ENCODE data around the gene LARGE1. TPM values are rescaled to one million over a fixed set of nuclear protein-coding genes. Genes with fewer than 3 reads are reported as not detected.

Gene LARGE1
- total and polyA plus RNA-seq, 2 of the 8 experiments (the other 6 are each of a cell fraction or from before 2014, with no cell fraction given), result 43.7 to 83.0 TPM

DNA sequence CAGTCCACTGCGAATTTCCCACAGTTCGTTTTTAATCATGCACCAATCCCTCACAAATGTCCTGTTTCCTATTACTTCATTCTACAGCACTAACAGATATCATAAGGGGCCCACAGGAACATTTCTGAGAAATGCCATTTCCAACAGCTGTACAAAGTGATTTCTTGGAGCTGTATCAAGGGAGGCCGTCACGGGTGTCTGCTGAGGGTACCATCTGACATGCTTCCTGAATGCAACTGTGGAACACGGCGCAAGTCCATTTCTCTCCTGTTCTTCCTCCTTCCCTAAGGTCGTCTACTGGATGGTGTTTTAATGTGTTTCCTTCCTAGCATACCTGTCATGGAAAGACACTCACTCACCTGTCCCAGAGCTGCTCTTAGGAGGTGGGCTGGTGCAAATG lies 320.7 kb downstream of the LARGE1 start (continued):
- TF ChIP-seq, protein P1, sequence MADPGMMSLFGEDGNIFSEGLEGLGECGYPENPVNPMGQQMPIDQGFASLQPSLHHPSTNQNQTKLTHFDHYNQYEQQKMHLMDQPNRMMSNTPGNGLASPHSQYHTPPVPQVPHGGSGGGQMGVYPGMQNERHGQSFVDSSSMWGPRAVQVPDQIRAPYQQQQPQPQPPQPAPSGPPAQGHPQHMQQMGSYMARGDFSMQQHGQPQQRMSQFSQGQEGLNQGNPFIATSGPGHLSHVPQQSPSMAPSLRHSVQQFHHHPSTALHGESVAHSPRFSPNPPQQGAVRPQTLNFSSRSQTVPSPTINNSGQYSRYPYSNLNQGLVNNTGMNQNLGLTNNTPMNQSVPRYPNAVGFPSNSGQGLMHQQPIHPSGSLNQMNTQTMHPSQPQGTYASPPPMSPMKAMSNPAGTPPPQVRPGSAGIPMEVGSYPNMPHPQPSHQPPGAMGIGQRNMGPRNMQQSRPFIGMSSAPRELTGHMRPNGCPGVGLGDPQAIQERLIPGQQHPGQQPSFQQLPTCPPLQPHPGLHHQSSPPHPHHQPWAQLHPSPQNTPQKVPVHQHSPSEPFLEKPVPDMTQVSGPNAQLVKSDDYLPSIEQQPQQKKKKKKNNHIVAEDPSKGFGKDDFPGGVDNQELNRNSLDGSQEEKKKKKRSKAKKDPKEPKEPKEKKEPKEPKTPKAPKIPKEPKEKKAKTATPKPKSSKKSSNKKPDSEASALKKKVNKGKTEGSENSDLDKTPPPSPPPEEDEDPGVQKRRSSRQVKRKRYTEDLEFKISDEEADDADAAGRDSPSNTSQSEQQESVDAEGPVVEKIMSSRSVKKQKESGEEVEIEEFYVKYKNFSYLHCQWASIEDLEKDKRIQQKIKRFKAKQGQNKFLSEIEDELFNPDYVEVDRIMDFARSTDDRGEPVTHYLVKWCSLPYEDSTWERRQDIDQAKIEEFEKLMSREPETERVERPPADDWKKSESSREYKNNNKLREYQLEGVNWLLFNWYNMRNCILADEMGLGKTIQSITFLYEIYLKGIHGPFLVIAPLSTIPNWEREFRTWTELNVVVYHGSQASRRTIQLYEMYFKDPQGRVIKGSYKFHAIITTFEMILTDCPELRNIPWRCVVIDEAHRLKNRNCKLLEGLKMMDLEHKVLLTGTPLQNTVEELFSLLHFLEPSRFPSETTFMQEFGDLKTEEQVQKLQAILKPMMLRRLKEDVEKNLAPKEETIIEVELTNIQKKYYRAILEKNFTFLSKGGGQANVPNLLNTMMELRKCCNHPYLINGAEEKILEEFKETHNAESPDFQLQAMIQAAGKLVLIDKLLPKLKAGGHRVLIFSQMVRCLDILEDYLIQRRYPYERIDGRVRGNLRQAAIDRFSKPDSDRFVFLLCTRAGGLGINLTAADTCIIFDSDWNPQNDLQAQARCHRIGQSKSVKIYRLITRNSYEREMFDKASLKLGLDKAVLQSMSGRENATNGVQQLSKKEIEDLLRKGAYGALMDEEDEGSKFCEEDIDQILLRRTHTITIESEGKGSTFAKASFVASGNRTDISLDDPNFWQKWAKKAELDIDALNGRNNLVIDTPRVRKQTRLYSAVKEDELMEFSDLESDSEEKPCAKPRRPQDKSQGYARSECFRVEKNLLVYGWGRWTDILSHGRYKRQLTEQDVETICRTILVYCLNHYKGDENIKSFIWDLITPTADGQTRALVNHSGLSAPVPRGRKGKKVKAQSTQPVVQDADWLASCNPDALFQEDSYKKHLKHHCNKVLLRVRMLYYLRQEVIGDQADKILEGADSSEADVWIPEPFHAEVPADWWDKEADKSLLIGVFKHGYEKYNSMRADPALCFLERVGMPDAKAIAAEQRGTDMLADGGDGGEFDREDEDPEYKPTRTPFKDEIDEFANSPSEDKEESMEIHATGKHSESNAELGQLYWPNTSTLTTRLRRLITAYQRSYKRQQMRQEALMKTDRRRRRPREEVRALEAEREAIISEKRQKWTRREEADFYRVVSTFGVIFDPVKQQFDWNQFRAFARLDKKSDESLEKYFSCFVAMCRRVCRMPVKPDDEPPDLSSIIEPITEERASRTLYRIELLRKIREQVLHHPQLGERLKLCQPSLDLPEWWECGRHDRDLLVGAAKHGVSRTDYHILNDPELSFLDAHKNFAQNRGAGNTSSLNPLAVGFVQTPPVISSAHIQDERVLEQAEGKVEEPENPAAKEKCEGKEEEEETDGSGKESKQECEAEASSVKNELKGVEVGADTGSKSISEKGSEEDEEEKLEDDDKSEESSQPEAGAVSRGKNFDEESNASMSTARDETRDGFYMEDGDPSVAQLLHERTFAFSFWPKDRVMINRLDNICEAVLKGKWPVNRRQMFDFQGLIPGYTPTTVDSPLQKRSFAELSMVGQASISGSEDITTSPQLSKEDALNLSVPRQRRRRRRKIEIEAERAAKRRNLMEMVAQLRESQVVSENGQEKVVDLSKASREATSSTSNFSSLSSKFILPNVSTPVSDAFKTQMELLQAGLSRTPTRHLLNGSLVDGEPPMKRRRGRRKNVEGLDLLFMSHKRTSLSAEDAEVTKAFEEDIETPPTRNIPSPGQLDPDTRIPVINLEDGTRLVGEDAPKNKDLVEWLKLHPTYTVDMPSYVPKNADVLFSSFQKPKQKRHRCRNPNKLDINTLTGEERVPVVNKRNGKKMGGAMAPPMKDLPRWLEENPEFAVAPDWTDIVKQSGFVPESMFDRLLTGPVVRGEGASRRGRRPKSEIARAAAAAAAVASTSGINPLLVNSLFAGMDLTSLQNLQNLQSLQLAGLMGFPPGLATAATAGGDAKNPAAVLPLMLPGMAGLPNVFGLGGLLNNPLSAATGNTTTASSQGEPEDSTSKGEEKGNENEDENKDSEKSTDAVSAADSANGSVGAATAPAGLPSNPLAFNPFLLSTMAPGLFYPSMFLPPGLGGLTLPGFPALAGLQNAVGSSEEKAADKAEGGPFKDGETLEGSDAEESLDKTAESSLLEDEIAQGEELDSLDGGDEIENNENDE (IDR thresholded peaks at IDR 0.05; ENCODE audit: insufficient replicate concordance, low read length), result no peak
- TF ChIP-seq SUZ12 (IDR thresholded peaks at IDR 0.05; ENCODE audit: low read length), result no peak
- TF ChIP-seq PHF8 (conservative IDR thresholded peaks at IDR 0.05; ENCODE audit: low read depth, low read length), result no peak
- no peak for TF ChIP-seq POLR2AphosphoS5 (IDR thresholded peaks at IDR 0.05; ENCODE audit: low read depth, low read length)
- TF ChIP-seq SAP30 (IDR thresholded peaks at IDR 0.05; ENCODE audit: insufficient read depth, insufficient replicate concordance, low read length), result no peak
- no peak for TF ChIP-seq POLR2A (IDR thresholded peaks at IDR 0.05; ENCODE audit: control extremely low read depth in 1 of 2, low read depth in 2 of 2, low read length in 2 of 2)
- TF ChIP-seq CBX5 (IDR thresholded peaks at IDR 0.05; ENCODE audit: low read depth, low read length), result no peak
- no peak for TF ChIP-seq TEAD4 (IDR thresholded peaks at IDR 0.05; ENCODE audit: low read depth, low read length)
- no peak for TF ChIP-seq MAFK (IDR thresholded peaks at IDR 0.05; ENCODE audit: low read depth, low read length)
- TF ChIP-seq NANOG (IDR thresholded peaks at IDR 0.05; ENCODE audit: insufficient read depth, low read depth, low read length, poor library complexity, severe bottlenecking), result no peak
- TF ChIP-seq, protein P2, sequence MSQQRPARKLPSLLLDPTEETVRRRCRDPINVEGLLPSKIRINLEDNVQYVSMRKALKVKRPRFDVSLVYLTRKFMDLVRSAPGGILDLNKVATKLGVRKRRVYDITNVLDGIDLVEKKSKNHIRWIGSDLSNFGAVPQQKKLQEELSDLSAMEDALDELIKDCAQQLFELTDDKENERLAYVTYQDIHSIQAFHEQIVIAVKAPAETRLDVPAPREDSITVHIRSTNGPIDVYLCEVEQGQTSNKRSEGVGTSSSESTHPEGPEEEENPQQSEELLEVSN (IDR thresholded peaks at IDR 0.05), result no peak
- TF ChIP-seq TBP (IDR thresholded peaks at IDR 0.05; ENCODE audit: low read depth, low read length), result no peak
